Mucosa of stomach (tissue), 1 donor: ENCODE data around the gene CHAT.

Source experiments
- H3K27me3 ChIP-seq: one replicate; pipeline ENCODE4 v1.7.0; 2013; ENCODE audit warnings: mild to moderate bottlenecking, low read length; ENCODE audit not compliant: control insufficient read depth, insufficient read depth
- H3K36me3 ChIP-seq: one replicate; pipeline ENCODE4 v1.7.0; 2013; ENCODE audit warnings: low read length; ENCODE audit not compliant: control insufficient read depth, insufficient read depth
- H3K4me1 ChIP-seq: one replicate; pipeline ENCODE4 v1.7.0; 2013; ENCODE audit warnings: mild to moderate bottlenecking, low read length; ENCODE audit not compliant: control insufficient read depth, insufficient read depth
- H3K4me3 ChIP-seq: one replicate; pipeline ENCODE4 v1.7.0; 2013; ENCODE audit warnings: low read length
- H3K9ac ChIP-seq: one replicate; pipeline ENCODE4 v1.7.0; 2013; ENCODE audit warnings: mild to moderate bottlenecking, low read length, moderate library complexity
- H3K9me3 ChIP-seq: one replicate; pipeline ENCODE4 v1.7.0; 2013; ENCODE audit warnings: mild to moderate bottlenecking, low read length, moderate library complexity; ENCODE audit not compliant: control insufficient read depth
- donor health status: Pancreatic carcinoma.

CHAT gene

GRCh38 chr10:49613882-49614241, at the start of gene CHAT:
Gene CHAT (plus strand): TSS chr10:49614037. CDS start chr10:49614190, 153 bp downstream.
- Histone ChIP-seq H3K27me3 (peaks cover 86% of the 10 kb centered on the region), H3K4me3 (no peak within 1 kb of the TSS), H3K9me3 (no peaks in the 10 kb centered on the region), H3K4me1 (no peaks in the 10 kb centered on the region), H3K9ac (no peak within 1 kb of the TSS), H3K36me3 (no peaks in the 10 kb centered on the region)

GRCh38 chr10:49564461-49565009, 49.3 kb upstream of the CHAT start:
- Histone ChIP-seq H3K9ac (no peak overlapping the region), H3K27me3 (no peaks in the 10 kb centered on the region), H3K9me3 (no peaks in the 10 kb centered on the region), H3K4me1 (no peaks in the 10 kb centered on the region), H3K4me3 (no peak overlapping the region), H3K36me3 (no peaks in the 10 kb centered on the region)

GRCh38 chr10:49567810-49568209, 46.0 kb upstream of the CHAT start:
- Histone ChIP-seq H3K9ac (no peak overlapping the region), H3K4me3 (no peak overlapping the region), H3K36me3 (no peaks in the 10 kb centered on the region), H3K4me1 (no peaks in the 10 kb centered on the region), H3K9me3 (no peaks in the 10 kb centered on the region), H3K27me3 (no peaks in the 10 kb centered on the region)

- no peak overlapping the region for H3K9ac ChIP-seq
- H3K36me3 ChIP-seq: no peaks in the 10 kb centered on the region
- H3K9me3 ChIP-seq: no peaks in the 10 kb centered on the region
- no peaks in the 10 kb centered on the region for H3K27me3 ChIP-seq
- H3K4me3 ChIP-seq: no peak overlapping the region
- H3K4me1 ChIP-seq: no peaks in the 10 kb centered on the region
Observed at GRCh38 chr10:49568235-49568634, 45.6 kb upstream of the CHAT start.

GRCh38 chr10:49569031-49569631, 44.7 kb upstream of the CHAT start:
- Histone ChIP-seq H3K4me3 (no peak overlapping the region), H3K36me3 (no peaks in the 10 kb centered on the region), H3K4me1 (no peaks in the 10 kb centered on the region), H3K27me3 (no peaks in the 10 kb centered on the region), H3K9me3 (no peaks in the 10 kb centered on the region), H3K9ac (no peak overlapping the region)

GRCh38 chr10:49571388-49571787, 42.4 kb upstream of the CHAT start:
- Histone ChIP-seq H3K9ac (no peak overlapping the region), H3K36me3 (no peaks in the 10 kb centered on the region), H3K27me3 (no peaks in the 10 kb centered on the region), H3K4me3 (no peak overlapping the region), H3K9me3 (no peaks in the 10 kb centered on the region), H3K4me1 (no peaks in the 10 kb centered on the region)

- H3K4me1 ChIP-seq: no peaks in the 10 kb centered on the region
- no peak overlapping the region for H3K9ac ChIP-seq
- H3K4me3 ChIP-seq: no peak overlapping the region
- H3K36me3 ChIP-seq: no peaks in the 10 kb centered on the region
- H3K9me3 ChIP-seq: no peaks in the 10 kb centered on the region
- no peaks in the 10 kb centered on the region for H3K27me3 ChIP-seq
Observed at GRCh38 chr10:49572594-49573114, 41.2 kb upstream of the CHAT start.

- Histone ChIP-seq H3K27me3 (no peaks in the 10 kb centered on the region), H3K9me3 (no peaks in the 10 kb centered on the region), H3K36me3 (no peaks in the 10 kb centered on the region), H3K4me1 (no peaks in the 10 kb centered on the region), H3K9ac (no peak overlapping the region), H3K4me3 (no peak overlapping the region)
Observed at GRCh38 chr10:49575489-49576072, 38.3 kb upstream of the CHAT start.

- no peak overlapping the region for H3K9ac ChIP-seq
- no peaks in the 10 kb centered on the region for H3K4me1 ChIP-seq
- no peaks in the 10 kb centered on the region for H3K36me3 ChIP-seq
- H3K27me3 ChIP-seq: no peaks in the 10 kb centered on the region
- no peak overlapping the region for H3K4me3 ChIP-seq
- H3K9me3 ChIP-seq: no peaks in the 10 kb centered on the region
Observed at GRCh38 chr10:49577182-49577925, 36.5 kb upstream of the CHAT start.

- H3K4me3 ChIP-seq: no peak overlapping the region
Observed at GRCh38 chr10:49578392-49578791, 35.4 kb upstream of the CHAT start.

GRCh38 chr10:49579621-49580020, 34.2 kb upstream of the CHAT start:
- Histone ChIP-seq H3K9me3 (no peaks in the 10 kb centered on the region), H3K36me3 (no peaks in the 10 kb centered on the region), H3K9ac (no peak overlapping the region)

More at GRCh38 chr10:49578392-49578791, 35.4 kb upstream of the CHAT start:
- Histone ChIP-seq H3K36me3 (no peaks in the 10 kb centered on the region), H3K9me3 (no peaks in the 10 kb centered on the region), H3K9ac (no peak overlapping the region), H3K27me3 (no peaks in the 10 kb centered on the region), H3K4me1 (no peaks in the 10 kb centered on the region)

GRCh38 chr10:49585387-49585786, 28.4 kb upstream of the CHAT start:
- Histone ChIP-seq H3K9ac (no peak overlapping the region), H3K4me3 (no peak overlapping the region), H3K9me3 (no peaks in the 10 kb centered on the region), H3K27me3 (no peaks in the 10 kb centered on the region), H3K4me1 (no peaks in the 10 kb centered on the region), H3K36me3 (no peaks in the 10 kb centered on the region)

More at GRCh38 chr10:49579621-49580020, 34.2 kb upstream of the CHAT start:
- H3K4me3 ChIP-seq: no peak overlapping the region
- no peaks in the 10 kb centered on the region for H3K27me3 ChIP-seq
- H3K4me1 ChIP-seq: no peaks in the 10 kb centered on the region
